ENCODE results near the gene GRN. TPM values are rescaled to one million over a fixed set of nuclear protein-coding genes. Genes with fewer than 3 reads are reported as not detected.

GRN gene
- 168 to 278 TPM (median 231 TPM) in 5 replicates for total RNA-seq (2022; extraction: Qiagen RNA extraction; ENCODE audit: low read depth)

DNA sequence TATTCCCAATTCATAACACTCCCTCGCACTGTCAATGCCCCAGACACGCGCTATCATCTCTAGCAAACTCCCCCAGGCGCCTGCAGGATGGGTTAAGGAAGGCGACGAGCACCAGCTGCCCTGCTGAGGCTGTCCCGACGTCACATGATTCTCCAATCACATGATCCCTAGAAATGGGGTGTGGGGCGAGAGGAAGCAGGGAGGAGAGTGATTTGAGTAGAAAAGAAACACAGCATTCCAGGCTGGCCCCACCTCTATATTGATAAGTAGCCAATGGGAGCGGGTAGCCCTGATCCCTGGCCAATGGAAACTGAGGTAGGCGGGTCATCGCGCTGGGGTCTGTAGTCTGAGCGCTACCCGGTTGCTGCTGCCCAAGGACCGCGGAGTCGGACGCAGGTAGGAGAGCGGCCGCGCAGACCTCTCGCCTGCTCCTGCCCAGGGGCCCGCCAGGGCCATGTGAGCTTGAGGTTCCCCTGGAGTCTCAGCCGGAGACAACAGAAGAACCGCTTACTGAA is at the start of gene GRN:
TSS of gene GRN (plus strand) at position 364 of the 515 bp plus-strand sequence. CDS start 3,863 bp downstream, outside the sequence.

DNA sequence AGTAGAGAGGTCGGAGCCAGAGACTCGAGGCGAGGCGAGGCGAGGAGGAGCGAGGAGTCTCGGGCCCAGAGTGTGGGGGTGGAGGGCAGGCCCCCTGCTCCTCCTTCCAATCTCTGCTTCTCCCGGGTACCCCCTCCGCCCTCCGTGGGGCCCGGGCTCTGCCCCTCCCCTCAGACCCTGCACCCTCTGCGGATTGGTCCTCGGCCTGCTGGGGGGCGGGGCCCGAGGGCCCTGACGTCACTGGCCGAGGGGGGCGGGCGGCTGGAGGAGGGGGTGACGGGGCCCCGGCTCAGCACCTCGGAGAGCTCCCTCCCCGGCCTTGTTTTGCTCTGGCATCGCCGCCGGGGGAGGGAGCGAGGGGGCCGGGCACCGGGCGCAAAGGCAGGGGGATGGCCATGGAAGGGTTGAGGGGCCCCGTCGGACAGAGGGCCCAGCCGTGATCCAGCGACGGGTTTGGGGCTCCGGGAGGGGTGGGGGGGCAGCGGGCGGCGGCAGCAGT is 36.7 kb upstream of the GRN start, which contains the start of gene RUNDC3A:
TSS of gene RUNDC3A (plus strand) at position 282 of the 499 bp plus-strand sequence. CDS start 232 bp downstream, outside the sequence.

DNA sequence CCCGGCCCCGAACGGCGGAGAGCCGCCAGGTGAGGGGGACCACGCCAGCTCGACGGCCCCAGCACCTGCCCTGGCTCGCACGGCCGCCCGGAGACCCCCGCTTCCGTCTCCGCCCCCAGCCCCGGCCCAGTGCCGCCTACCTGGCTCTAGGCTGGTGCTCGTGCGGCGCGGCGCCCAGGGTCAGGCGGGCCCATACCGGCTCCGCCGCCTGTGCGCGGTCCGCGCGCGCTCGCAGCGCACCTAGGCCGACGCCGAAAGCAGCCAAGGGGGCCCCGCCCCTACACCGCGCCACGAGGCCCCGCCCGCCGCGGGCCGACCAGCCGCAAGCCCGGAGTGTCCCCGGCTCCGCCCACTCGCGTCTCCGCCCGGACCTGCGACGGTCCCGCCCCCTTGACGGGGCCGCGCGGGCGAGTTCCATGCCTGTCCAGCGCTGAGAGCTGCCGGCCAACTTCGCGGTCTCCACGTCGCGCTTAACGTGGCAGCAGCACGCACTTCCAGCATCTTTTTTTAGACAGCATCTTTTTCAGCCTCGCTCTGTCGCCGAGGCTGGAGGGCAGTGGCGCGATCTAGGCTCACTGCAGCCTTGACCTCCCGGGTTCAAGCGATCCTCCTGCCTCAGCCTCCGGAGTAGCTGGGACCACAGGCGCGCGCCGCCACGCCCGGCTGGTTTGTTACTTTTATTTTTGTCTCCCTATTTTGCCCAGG is 20.4 kb upstream of the GRN start, which contains the start of gene SLC25A39:
TSS of gene SLC25A39 (minus strand) at position 253 of the 705 bp plus-strand sequence. CDS start 1,261 bp downstream, outside the sequence.

DNA sequence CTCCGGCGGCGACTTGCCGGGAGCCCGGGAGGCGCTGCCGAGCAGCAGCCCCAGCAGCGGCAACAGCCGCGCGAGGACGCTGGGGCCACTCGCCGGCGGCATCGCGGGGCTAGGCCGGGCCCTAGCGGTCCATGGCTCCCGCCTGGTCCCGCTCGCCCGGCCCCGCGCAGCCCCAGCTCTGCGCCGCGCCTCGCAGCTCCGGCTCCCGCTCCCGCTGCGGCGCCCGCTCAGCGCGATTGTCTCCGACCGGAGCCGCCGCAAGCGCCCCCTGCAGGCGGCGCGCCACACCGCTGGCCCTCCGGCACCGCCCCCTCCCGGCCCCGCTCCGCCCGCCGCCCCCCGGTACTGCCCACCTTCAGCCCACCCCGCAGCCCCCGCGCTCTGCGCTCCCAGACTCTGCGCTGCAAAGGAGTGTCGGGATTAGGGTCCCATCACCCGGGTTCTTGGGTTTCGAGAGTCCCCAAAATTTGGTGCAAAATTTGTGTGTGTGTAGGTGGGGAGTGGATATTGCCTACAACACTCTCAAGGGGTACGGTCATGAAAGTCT is 18.6 kb downstream of the GRN start, which contains the start of gene FAM171A2:
TSS of gene FAM171A2 (minus strand) at position 241 of the 547 bp plus-strand sequence. CDS start at position 102, 139 bp downstream.

DNA sequence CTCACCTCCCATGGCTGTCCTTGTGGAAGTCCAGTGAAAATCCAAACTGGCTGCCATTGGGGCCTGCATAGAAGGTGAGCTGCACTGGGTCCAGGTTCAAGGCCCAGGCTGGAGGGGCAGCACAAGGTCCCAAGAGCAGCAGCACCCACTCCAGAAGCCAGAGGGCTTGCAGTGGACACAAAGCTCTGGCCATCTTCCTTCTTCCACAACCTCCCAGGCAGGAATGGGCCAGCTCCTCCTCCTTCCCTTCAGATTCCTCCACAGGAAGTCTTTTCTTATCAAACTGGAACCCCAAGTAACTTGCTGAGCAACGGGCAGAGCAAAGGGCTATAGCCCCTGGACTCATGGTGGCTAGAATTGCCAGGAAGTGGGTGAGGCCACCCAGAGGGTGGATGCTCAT is 44.2 kb downstream of the GRN start, which contains the start of gene ITGA2B:
TSS of gene ITGA2B (minus strand) at position 369 of the 400 bp plus-strand sequence. CDS start at position 193, 176 bp downstream.

Other genes starting within 250 kb of the GRN start
- gene HDAC5, start 221.7 kb upstream of the GRN start, total RNA-seq (2022; extraction: Qiagen RNA extraction; ENCODE audit: low read depth), result 7.9 to 19.4 TPM (median 14.4 TPM) in 5 replicates
- gene HROB, start 203.4 kb upstream of the GRN start, total RNA-seq (2022; extraction: Qiagen RNA extraction; ENCODE audit: low read depth), result 5.7 to 10.9 TPM (median 9.5 TPM) in 5 replicates
- 0.08 to 0.16 TPM (median 0.15 TPM) in 3 of 5 replicates, not detected in the others for gene ASB16, start 174.6 kb upstream of the GRN start, total RNA-seq (2022; extraction: Qiagen RNA extraction; ENCODE audit: low read depth)
- gene TMUB2, start 158.3 kb upstream of the GRN start, total RNA-seq (2022; extraction: Qiagen RNA extraction; ENCODE audit: low read depth), result 27.1 to 46.7 TPM (median 44.3 TPM) in 5 replicates
- 47.2 to 75.4 TPM (median 73.3 TPM) in 5 replicates for gene ATXN7L3, start 145.4 kb upstream of the GRN start, total RNA-seq (2022; extraction: Qiagen RNA extraction; ENCODE audit: low read depth)
- 93.4 to 103 TPM (median 101 TPM) in 5 replicates for gene UBTF, start 125.6 kb upstream of the GRN start, total RNA-seq (2022; extraction: Qiagen RNA extraction; ENCODE audit: low read depth)
- 0.12 TPM in 1 of 5 replicates, not detected in the others for gene SLC4A1, start 77.2 kb upstream of the GRN start, total RNA-seq (2022; extraction: Qiagen RNA extraction; ENCODE audit: low read depth)
- 0.74 to 1.3 TPM (median 0.90 TPM) in 5 replicates for gene RUNDC3A, start 36.7 kb upstream of the GRN start, total RNA-seq (2022; extraction: Qiagen RNA extraction; ENCODE audit: low read depth)
- gene SLC25A39, start 20.5 kb upstream of the GRN start, total RNA-seq (2022; extraction: Qiagen RNA extraction; ENCODE audit: low read depth), result 117 to 208 TPM (median 195 TPM) in 5 replicates
- gene FAM171A2, start 18.6 kb downstream of the GRN start, total RNA-seq (2022; extraction: Qiagen RNA extraction; ENCODE audit: low read depth), result 1.3 to 5.2 TPM (median 4.5 TPM) in 5 replicates
- 1.2 to 1.9 TPM (median 1.6 TPM) in 5 replicates for gene ITGA2B, start 44.3 kb downstream of the GRN start, total RNA-seq (2022; extraction: Qiagen RNA extraction; ENCODE audit: low read depth)
- gene GPATCH8, start 158.1 kb downstream of the GRN start, total RNA-seq (2022; extraction: Qiagen RNA extraction; ENCODE audit: low read depth), result 18.1 to 27.2 TPM (median 20.8 TPM) in 5 replicates
- gene FZD2, start 212.2 kb downstream of the GRN start, total RNA-seq (2022; extraction: Qiagen RNA extraction; ENCODE audit: low read depth), result 20.7 to 44.3 TPM (median 41.9 TPM) in 5 replicates